Measurements from ENCODE around the gene CYP26C1. TPM values are rescaled to one million over a fixed set of nuclear protein-coding genes. Genes with fewer than 3 reads are reported as not detected.

Gene CYP26C1
- total and polyA plus RNA-seq, 2 of the 4 experiments (the other 2 are of a cell fraction), result 0.02 TPM; not detected in 1

GRCh38 chr10:93054486-93054885 lies 6.1 kb upstream of the CYP26C1 start:
- Histone ChIP-seq H3K9me3 (ENCODE audit: control insufficient read depth, insufficient read depth, low read length) (no peaks in the 10 kb centered on the region), H2AK5ac (ENCODE audit: low read depth, low read length) (no peak overlapping the region), H3K4ac (ENCODE audit: low read depth, low read length) (no peak overlapping the region), H2AFZ (replicated peaks; ENCODE audit: low read length, poor library complexity) (no peak overlapping the region), H3K27me3 (ENCODE audit: control insufficient read depth, insufficient read depth, low read length) (no peaks in the 10 kb centered on the region), H4K8ac (ENCODE audit: low read depth in 2 of 2, low read length in 2 of 2) (no peak overlapping the region), H2BK20ac (ENCODE audit: low read depth, low read length) (no peak overlapping the region), H3K4me1 (ENCODE audit: control insufficient read depth, insufficient read depth, low read length) (no peaks in the 10 kb centered on the region), H3K36me3 (ENCODE audit: control insufficient read depth, insufficient read depth, low read length) (no peaks in the 10 kb centered on the region), H3K14ac (replicated peaks; ENCODE audit: low read depth, low read length) (no peak overlapping the region), H3K18ac (ENCODE audit: low read depth, low read length) (no peak overlapping the region), H2AK9ac (replicated peaks; ENCODE audit: low read depth, low read length, poor library complexity) (no peak overlapping the region), H3K23ac (ENCODE audit: low read depth, low read length) (no peak overlapping the region), H3K4me3 (ENCODE audit: insufficient read depth, low read depth, low read length) (no peak overlapping the region), H3K27ac (ENCODE audit: insufficient read depth, low read length) (no peak overlapping the region), H4K20me1 (ENCODE audit: insufficient read depth, low read length) (no peaks in the 10 kb centered on the region), H2BK5ac (ENCODE audit: low read depth, low read length, poor library complexity, severe bottlenecking) (no peak overlapping the region), H3K9ac (ENCODE audit: low read depth, low read length) (no peak overlapping the region), H3K56ac (ENCODE audit: extremely low read depth, insufficient read depth, low read length) (no peak overlapping the region), H4K91ac (ENCODE audit: insufficient read depth, low read depth, low read length) (no peak overlapping the region), H3K9me1 (ENCODE audit: insufficient read depth, low read length) (no peaks in the 10 kb centered on the region), H3K4me2 (ENCODE audit: low read depth, low read length) (no peak overlapping the region), H2BK15ac (ENCODE audit: low read depth, low read length) (no peak overlapping the region), H3K79me1 (ENCODE audit: low read depth in 1 of 2, low read length in 2 of 2) (no peaks in the 10 kb centered on the region), H2BK120ac (ENCODE audit: low read depth, low read length) (no peak overlapping the region), H4K5ac (ENCODE audit: low read depth, low read length) (no peak overlapping the region)
- no CpG with 5 or more reads among the region's 3 CpGs for WGBS, 2 experiments (ENCODE audit: extremely low coverage in 2 of 2, insufficient read length in 1 of 2)
- intact Hi-C loops (cut with micrococcal nuclease), result no loop called here
- no peak for TF ChIP-seq CEBPB (IDR thresholded peaks at IDR 0.05; ENCODE audit: low read depth, low read length)
- no peak for TF ChIP-seq NFE2L2 (IDR thresholded peaks at IDR 0.05; ENCODE audit: low read depth, low read length)
- no peak for TF ChIP-seq MAZ (IDR thresholded peaks at IDR 0.05; ENCODE audit: borderline replicate concordance, low read depth, low read length)
- no peak for TF ChIP-seq ELK1 (IDR thresholded peaks at IDR 0.05; ENCODE audit: borderline replicate concordance, low read depth, low read length)
- TF ChIP-seq RAD21 (IDR thresholded peaks at IDR 0.05; ENCODE audit: low read length), result no peak
- TF ChIP-seq MAFK (IDR thresholded peaks at IDR 0.05; ENCODE audit: low read depth, low read length), result no peak
- TF ChIP-seq RCOR1 (IDR thresholded peaks at IDR 0.05; ENCODE audit: insufficient replicate concordance, low read length), result no peak
- TF ChIP-seq BHLHE40 (IDR thresholded peaks at IDR 0.05; ENCODE audit: low read depth, low read length), result no peak
- TF ChIP-seq SMC3 (IDR thresholded peaks at IDR 0.05; ENCODE audit: low read depth, low read length), result no peak
- TF ChIP-seq RFX5 (IDR thresholded peaks at IDR 0.05; ENCODE audit: low read depth, low read length), result no peak
- TF ChIP-seq CHD1 (IDR thresholded peaks at IDR 0.05; ENCODE audit: low read depth, low read length), result no peak
- no peak for TF ChIP-seq POLR2A (IDR thresholded peaks at IDR 0.05; ENCODE audit: low read depth, low read length)
- TF ChIP-seq MXI1 (IDR thresholded peaks at IDR 0.05; ENCODE audit: borderline replicate concordance, low read depth, low read length), result no peak
- TF ChIP-seq, protein P1, sequence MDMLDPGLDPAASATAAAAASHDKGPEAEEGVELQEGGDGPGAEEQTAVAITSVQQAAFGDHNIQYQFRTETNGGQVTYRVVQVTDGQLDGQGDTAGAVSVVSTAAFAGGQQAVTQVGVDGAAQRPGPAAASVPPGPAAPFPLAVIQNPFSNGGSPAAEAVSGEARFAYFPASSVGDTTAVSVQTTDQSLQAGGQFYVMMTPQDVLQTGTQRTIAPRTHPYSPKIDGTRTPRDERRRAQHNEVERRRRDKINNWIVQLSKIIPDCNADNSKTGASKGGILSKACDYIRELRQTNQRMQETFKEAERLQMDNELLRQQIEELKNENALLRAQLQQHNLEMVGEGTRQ (IDR thresholded peaks at IDR 0.05; ENCODE audit: low read depth, low read length), result no peak
- no peak for TF ChIP-seq CTCF (conservative IDR thresholded peaks at IDR 0.05; ENCODE audit: low read depth, low read length)
- no peak for TF ChIP-seq FOS (IDR thresholded peaks at IDR 0.05; ENCODE audit: low read depth, low read length)
- ChIA-PET CTCF (interaction anchor here (1.3 kb wide), 1 partner anchor 8 kb away, joined by 6 read pairs; no protein-coding TSS in a partner anchor), POLR2A (ENCODE audit: unreplicated experiment) (no interaction called here)
- no TSS peak for BruUV-seq (replicated peaks)
- ATAC-seq (ENCODE audit: low read depth) (no peak), DNase-seq (no peak)
- dilution Hi-C loops (cut with HindIII; ENCODE audit: low sequenced_read_pairs, unreplicated experiment), result no loop called here
- in situ Hi-C loops (cut with MboI; ENCODE audit: low sequenced_read_pairs), result no loop called here
